ENCODE measurements around the gene MYOZ3. TPM values are rescaled to one million over a fixed set of nuclear protein-coding genes. Genes with fewer than 3 reads are reported as not detected.

Gene MYOZ3
- total RNA-seq, 2 donors from 2014 or later, result 0.81 to 2.8 TPM

DNA sequence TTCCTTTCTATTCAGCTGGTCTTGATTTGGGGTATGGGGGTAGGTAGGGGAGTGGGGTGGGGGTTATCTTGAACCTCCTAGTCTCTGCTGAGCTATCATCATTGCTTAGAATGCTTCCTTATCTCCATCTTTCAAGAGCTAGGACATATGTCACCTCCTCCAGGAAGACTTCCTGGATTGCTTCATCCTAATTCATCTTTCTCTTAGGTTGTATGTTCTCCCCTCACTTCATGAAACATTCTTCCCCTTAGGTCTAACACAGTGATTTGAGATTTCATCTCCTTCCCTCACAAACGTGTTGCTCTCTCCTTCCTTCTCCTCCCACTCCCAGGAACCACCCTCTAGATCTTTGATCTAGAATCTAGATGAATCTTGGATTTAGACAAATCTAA is 23.0 kb upstream of the MYOZ3 start:
- H3K4me3 ChIP-seq, result peak overlapping the region; percentile 26
- H3K36me3 ChIP-seq, result no peaks in the 10 kb centered on the region
- H3K27me3 ChIP-seq (replicated peaks; ENCODE audit: insufficient read depth), result no peaks in the 10 kb centered on the region
- DNase-seq (ENCODE audit: low spot score), result no peak
- H3K4me1 ChIP-seq (ENCODE audit: control insufficient read depth in 1 of 2, low read depth in 2 of 2), result peaks cover 74 to 97% of the 10 kb centered on the region in 2 donors
- H3K27ac ChIP-seq, result peak overlapping the region; percentile 94 to 98
- TF ChIP-seq, protein P1, sequence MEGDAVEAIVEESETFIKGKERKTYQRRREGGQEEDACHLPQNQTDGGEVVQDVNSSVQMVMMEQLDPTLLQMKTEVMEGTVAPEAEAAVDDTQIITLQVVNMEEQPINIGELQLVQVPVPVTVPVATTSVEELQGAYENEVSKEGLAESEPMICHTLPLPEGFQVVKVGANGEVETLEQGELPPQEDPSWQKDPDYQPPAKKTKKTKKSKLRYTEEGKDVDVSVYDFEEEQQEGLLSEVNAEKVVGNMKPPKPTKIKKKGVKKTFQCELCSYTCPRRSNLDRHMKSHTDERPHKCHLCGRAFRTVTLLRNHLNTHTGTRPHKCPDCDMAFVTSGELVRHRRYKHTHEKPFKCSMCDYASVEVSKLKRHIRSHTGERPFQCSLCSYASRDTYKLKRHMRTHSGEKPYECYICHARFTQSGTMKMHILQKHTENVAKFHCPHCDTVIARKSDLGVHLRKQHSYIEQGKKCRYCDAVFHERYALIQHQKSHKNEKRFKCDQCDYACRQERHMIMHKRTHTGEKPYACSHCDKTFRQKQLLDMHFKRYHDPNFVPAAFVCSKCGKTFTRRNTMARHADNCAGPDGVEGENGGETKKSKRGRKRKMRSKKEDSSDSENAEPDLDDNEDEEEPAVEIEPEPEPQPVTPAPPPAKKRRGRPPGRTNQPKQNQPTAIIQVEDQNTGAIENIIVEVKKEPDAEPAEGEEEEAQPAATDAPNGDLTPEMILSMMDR (IDR thresholded peaks at IDR 0.05), result no peak
- H3K9me3 ChIP-seq, result no peaks in the 10 kb centered on the region
- ATAC-seq (ENCODE audit: insufficient number of reproducible peaks, low FRiP score, low read depth), result no peak

DNA sequence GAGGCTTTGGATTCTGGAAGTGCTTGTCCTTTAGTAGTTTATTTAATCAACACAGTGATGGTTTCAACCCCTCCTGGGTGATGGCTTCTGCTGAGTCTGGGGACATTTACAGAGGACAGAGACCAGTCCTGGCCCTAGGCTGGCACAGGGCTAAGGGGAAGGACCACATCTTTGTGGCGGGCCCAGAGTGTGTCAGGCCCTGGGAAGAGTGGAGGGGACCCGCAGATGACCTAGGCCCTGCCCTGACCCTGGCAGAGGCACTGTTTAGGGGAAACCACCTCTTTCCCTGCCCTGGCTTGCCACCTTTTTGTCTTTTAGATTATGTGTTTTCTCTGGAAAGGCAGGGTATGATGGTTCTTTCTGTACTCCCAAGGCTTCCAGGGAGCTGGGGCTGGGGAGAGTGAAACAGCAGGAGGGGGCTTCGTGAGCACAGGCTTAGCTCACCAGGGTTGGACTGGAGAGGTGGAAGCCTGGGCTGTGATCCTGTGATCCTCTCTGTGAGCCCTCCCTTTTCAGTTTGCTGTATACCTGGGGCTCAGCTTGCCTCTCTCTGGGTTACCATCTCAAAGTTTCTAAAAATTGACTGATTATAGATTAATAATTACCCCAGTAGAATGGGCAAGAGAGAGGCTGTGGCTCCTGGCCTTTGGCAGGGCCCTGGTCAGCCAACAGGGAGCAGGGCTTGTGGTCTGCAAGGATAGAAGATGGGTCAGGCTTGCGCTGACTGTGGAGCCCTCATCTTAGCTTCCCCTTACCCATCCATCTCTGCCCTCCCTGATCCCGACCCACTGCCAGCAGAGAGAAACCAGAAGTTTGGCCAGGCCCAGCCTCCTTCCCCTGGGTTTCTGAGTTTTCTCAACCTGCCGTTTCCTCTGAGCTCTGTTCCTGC is 22.3 kb upstream of the MYOZ3 start:
- TF ChIP-seq, protein P1 (IDR thresholded peaks at IDR 0.05), result no peak
- H3K4me1 ChIP-seq (ENCODE audit: control insufficient read depth in 1 of 2, low read depth in 2 of 2), result peaks cover 77 to 97% of the 10 kb centered on the region in 2 donors
- no peak overlapping the region for H3K4me3 ChIP-seq
- no peak for DNase-seq (ENCODE audit: low spot score)
- H3K36me3 ChIP-seq, result no peaks in the 10 kb centered on the region
- peak overlapping the region; percentile 94 to 98 for H3K27ac ChIP-seq
- no peaks in the 10 kb centered on the region for H3K27me3 ChIP-seq (replicated peaks; ENCODE audit: insufficient read depth)
- no peaks in the 10 kb centered on the region for H3K9me3 ChIP-seq
- ATAC-seq (ENCODE audit: insufficient number of reproducible peaks, low FRiP score, low read depth), result no peak

DNA sequence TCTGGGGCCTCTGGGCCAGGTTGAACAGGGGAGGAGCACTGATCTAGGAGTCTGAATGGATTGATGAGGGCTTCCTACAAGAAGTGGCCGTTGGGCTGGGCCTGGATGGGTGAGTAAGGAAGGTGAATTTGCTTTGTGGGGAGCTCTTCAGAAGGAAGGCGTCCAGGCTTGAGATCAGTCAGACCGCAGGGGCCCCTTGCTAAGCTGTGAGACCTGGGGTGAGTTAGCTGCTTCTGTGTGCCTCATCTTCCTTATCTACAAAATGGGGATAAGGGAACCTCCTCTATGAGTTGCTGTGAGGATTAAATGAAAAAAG is 21.7 kb upstream of the MYOZ3 start:
- Histone ChIP-seq H3K4me1 (ENCODE audit: control insufficient read depth in 1 of 2, low read depth in 2 of 2) (peaks cover 83 to 98% of the 10 kb centered on the region in 2 donors), H3K27ac (peak overlapping the region; percentile 94 to 98)

DNA sequence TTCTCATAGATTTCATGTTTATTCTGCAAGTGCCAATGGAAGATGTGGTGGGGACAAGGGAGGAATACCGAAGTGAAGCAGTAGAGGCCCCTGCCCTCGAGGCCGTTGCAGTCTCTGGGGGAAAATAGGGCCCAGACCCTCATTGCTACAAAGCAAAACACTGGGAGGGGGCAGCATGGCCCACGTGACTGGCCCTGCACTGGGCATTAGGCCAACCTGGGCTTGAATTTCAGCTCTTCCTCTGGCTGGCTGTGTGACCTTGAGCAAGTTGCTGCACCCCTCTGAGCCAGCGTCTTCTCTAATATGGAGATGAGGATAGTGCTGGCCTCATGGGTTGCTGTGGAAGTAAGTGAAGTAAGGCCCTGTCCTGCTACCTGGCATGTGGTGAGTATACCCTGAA is 21.3 kb upstream of the MYOZ3 start:
- Histone ChIP-seq H3K9me3 (no peaks in the 10 kb centered on the region), H3K36me3 (no peaks in the 10 kb centered on the region), H3K27me3 (replicated peaks; ENCODE audit: insufficient read depth) (no peaks in the 10 kb centered on the region), H3K4me3 (peak overlapping the region; percentile 0), H3K27ac (peak overlapping the region; percentile 94 to 98), H3K4me1 (ENCODE audit: control insufficient read depth in 1 of 2, low read depth in 2 of 2) (peaks cover 87 to 98% of the 10 kb centered on the region in 2 donors)
- TF ChIP-seq, protein P1 (IDR thresholded peaks at IDR 0.05), result no peak
- DNase-seq (ENCODE audit: low spot score), result no peak
- ATAC-seq (ENCODE audit: insufficient number of reproducible peaks, low FRiP score, low read depth), result no peak

More for the DNA sequence above, 21.7 kb upstream of the MYOZ3 start:
- H3K27me3 ChIP-seq (replicated peaks; ENCODE audit: insufficient read depth), result no peaks in the 10 kb centered on the region
- H3K9me3 ChIP-seq, result no peaks in the 10 kb centered on the region
- no peaks in the 10 kb centered on the region for H3K36me3 ChIP-seq
- TF ChIP-seq, protein P1 (IDR thresholded peaks at IDR 0.05), result no peak
- no peak for ATAC-seq (ENCODE audit: insufficient number of reproducible peaks, low FRiP score, low read depth)
- DNase-seq (ENCODE audit: low spot score), result no peak
- no peak overlapping the region for H3K4me3 ChIP-seq

DNA sequence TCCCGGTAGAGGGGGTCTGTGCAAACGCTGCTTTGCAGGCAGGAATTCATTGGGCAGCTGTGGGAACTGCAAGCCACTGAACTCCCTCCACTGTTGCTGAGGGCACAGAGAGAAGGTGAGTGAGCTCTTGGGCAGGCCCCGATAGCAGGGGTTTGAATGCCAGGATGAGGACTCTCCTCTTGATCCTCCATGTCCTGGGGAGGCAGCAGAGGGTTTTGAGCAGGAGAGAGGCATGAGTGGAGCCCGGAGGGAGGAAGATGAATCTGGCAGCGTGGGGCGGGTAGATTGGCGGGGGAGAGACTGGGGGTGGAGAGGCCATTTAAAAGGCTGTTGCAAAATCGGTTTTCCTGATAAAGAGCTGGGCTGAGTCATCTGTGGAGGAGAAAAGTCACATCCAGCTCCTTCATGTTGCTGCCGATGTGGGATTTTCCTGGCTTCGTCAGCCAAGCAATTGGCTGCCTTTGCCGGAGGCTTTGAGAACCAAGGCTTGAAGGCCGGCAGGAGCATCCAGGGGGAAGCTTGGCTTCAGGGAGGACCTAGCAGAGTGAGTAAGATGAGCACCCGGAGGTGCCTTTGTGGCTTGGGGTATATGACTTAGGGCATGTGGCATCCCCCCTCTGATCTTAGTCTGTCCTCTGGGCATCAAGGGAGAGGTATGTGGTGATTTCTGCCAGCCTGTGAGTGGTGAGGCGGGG is 20.6 kb upstream of the MYOZ3 start, which contains the start of gene SYNPO:
Gene SYNPO, plus strand, starts transcription at position 350 of the 695 bp plus-strand sequence. CDS start 7,616 bp downstream, outside the sequence.
- Histone ChIP-seq H3K4me1 (ENCODE audit: control insufficient read depth in 1 of 2, low read depth in 2 of 2) (peaks cover 88 to 98% of the 10 kb centered on the region in 2 donors), H3K27ac (peak within 1 kb of the TSS; percentile 94 to 98), H3K27me3 (replicated peaks; ENCODE audit: insufficient read depth) (no peaks in the 10 kb centered on the region), H3K4me3 (peak within 1 kb of the TSS; percentile 49), H3K9me3 (no peaks in the 10 kb centered on the region), H3K36me3 (no peaks in the 10 kb centered on the region)
- DNase-seq (ENCODE audit: low spot score) (peak; percentile 70), ATAC-seq (ENCODE audit: insufficient number of reproducible peaks, low FRiP score, low read depth) (peak; percentile 60)
- TF ChIP-seq, protein P1 (IDR thresholded peaks at IDR 0.05), result no peak

All from thoracic aorta (tissue), 2 donors.